ENCODE data around the gene ARMC9.

The ARMC9 gene

DNA sequence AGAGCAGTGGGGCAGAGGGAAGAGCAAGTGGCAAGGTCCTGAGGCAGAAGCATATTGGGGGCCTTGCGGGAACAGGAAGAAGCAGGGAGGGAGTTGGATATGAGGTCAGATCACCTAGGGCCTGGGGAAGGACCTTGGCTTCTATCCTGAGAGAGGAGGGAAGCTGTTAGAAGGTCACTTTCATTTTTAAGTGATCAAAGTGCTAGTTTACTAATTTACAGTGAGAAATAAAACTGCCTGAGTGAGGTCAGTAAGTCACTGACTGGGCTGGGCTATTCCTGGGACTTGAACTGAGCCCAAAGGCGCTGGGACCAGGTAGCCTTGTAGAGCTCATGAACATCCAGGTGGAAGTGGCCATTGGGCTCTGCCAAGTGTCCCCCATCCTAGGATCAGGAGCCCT lies 120.5 kb downstream of the ARMC9 start:
- DNase-seq (ENCODE audit: low read depth): no peak

GRCh38 chr2:231319867-231320266 lies 121.4 kb downstream of the ARMC9 start:
- no peak for DNase-seq (ENCODE audit: low read depth)

DNA sequence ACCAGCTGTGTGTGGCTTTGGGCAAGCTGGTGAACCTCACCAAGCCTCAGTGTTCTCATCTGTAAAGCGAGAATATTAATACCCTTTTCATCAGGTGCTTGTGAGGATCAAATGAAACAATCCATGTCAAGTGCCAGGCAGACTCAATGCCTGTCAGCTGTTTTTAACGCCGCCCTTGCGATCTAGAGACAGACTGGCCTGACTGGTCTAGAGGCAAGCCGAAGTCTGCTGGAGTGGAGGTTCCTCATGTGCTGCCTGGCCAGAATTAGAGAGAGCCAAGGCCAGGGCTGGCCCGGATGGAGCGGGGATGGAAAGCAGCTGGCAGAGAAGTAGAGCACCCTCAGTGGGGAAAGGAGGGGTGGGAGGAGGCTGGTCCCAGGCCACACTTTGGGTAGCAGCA lies 122.6 kb downstream of the ARMC9 start:
- no peak for DNase-seq (ENCODE audit: low read depth)

DNA sequence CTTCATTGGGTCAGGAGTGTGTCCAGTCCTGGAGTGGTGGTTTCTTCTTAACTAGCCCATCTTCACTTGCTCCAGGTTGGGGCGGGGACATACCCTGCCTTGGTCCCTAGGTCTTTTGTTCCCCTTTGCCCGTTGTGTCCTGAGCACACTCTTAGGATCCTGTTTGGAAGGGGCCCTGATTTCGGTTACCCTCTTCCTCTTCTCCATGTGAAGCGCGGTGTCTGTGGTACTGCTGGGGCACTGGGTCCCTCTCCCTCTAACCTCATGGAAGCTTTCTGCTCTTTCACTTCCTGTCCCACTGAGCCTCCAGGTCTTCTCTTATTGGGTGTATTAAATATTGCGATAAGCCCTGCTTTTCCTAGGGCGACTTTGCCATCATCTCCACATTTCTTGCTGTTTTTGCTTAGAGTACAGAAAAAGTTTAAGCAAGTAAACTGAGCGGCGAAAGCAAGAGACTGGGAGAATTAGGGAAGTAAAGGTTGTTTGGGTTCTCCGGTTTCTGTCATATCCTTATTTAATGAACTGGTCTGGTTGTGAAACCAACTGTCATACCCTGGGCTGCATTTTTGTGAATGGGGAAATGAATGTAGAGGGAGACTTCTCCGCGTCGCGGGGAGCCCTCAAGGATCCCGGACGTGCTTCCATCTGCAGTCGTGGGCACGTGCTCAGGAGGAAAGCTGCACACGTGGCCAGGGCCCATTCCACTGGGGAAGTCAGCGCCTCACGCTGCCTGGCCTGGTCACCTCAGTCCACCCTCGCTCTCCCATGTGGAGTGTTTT lies 123.3 kb downstream of the ARMC9 start:
- no peak for DNase-seq (ENCODE audit: low read depth)

DNA sequence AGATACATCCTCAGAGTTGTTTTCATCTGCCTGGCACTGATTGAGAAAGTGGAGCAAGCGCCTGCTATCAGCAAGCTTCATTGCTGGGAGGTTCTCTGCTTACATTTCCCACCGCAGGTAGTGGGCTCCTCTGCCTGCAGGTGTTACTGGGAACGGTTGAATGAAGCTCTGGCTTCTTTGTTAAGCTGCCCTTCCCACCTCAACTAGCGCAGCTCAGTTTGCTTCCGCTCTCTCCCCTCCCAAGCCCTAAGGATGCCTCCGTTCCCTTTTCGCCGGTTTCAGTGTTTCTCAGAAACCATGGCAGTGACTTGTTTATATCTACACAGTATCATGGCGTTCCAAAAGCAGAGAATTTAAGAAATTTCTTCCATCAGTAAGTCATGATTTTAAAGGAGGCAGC lies 124.9 kb downstream of the ARMC9 start:
- no peak for DNase-seq (ENCODE audit: low read depth)

DNA sequence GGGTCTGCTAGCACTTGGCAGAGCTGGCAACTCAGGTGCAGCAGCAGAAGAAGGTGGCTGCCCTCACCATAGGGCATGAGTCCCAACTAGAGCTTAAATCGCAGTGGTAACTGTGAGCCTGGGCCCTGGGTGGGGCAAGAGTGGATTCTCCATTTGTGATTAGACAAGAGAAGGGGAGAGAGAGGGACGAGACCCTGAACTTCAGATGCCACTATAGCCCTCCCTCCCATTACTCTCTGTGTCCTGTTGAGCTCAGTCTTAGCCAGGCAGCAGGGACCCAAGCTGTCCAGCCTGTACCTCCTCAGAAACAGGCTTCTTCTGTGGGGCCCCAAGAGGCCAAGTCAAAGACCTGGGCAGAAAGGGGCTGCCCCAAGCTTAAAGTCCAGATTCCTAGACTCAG lies 127.4 kb downstream of the ARMC9 start:
- no peak for DNase-seq (ENCODE audit: low read depth)

DNA sequence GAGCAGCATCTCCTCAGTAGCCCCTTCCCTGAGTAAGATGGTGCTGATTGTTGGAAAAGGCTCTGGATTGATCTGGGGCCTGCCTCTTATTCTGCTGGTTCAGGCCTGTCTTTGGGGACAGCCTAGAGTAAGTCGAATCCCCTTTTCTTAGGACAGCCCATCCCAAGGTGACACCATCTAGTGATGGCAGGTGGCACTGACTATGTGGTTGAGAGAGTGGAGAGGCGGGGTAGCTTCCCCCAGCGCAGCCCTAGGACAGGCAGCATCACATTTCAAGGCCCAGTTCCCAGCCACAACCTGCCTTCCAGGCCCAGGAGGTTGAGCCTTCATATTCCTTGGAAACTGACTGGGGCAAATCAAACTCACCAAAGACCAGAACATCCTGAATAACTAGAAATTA lies 128.0 kb downstream of the ARMC9 start:
- no peak for DNase-seq (ENCODE audit: low read depth)

DNA sequence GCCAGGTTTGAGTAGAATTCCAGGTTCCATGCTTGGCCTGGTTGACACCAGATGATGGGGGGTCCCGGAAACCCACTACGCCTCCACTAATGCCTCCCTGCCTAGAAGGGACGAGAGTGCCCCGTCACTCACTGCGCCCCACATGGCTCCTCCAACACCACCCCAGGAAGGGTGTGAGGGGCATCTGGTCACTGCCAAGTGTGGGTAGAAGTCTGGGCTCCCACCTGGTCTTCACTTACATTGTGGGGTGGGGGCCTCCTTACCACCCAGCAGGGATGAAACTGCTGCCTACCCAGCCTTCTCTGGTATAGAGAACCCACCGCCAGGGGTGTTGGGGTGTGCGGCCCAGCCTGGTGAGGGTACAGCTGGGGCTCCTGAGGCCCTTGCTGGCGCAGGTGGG lies 131.9 kb downstream of the ARMC9 start:
- no peak for DNase-seq (ENCODE audit: low read depth)

DNA sequence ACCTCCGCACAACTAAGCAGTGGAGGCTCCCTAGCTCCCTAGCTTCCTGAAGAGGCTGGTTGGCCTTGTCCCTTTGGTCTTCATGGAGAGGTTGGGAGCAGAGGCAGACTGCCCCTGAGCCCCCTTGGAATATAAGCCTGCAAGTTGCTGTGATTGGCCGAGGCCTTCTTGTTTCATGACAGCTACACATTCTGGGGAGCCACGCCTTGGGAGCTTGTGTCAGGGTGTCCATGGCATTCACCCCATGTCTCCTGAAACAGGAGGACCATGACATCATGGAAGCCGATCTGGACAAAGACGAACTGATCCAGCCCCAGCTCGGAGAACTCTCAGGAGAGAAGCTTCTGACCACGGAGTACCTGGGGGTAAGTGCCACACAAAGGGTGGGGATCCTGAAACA lies 133.1 kb downstream of the ARMC9 start:
- no peak for DNase-seq (ENCODE audit: low read depth)

DNA sequence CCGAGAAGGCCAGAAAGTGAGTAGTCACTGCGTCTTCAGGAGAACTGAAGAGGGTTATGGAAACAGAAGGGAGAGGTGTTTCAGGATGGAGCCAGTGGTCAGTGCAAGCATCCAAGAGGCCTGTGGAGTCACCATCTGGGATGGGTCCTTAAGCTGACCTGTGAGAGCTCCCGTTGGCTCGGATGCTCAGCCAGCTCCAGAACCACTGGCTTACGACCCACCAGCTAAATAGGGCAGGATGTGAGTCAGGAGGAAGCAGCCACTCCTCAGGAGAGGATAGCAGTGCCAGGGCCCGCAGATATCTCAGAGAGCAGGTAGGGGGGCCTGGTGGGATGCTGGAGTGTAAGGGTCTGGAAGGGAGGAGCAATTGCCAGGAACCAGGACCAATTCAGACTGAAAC lies 134.0 kb downstream of the ARMC9 start:
- DNase-seq (ENCODE audit: low read depth): no peak

DNA sequence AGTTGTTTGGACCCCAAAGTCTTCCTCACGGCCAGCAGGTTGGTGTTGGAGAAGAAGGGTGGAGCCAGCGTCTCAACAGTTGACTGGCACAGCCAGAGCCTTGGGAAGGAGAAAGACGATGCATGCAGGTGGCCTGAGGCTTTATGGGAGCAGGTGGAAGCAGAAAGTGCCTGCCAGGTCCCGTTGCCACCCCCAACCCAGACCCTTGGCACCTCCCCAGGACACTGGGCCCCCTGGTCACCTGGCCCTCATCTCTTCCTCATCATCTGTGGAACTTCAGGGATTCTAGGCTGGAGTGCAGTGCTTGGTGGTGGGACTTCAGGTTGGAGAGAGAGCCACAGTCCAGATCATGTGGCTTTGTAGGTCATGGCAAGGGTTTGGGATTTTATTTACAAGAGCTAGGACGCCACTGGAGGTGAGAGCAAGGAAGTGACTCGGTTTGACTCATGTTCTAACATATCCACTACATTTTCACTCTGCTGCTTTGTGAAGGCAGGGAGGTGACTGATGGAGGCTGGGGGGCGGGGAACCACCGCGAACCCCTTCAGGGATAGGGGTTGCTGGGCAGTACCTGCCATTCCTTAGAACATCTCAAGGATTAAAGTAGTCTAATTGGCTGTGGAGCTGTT lies 134.6 kb downstream of the ARMC9 start:
- DNase-seq (ENCODE audit: low read depth): no peak

- no peak for DNase-seq (ENCODE audit: low read depth)
These were observed 135.9 kb downstream of the ARMC9 start for GRCh38 chr2:231334179-231334930.

- DNase-seq (ENCODE audit: low read depth): no peak
These were observed 136.6 kb downstream of the ARMC9 start for GRCh38 chr2:231334981-231335380.

DNA sequence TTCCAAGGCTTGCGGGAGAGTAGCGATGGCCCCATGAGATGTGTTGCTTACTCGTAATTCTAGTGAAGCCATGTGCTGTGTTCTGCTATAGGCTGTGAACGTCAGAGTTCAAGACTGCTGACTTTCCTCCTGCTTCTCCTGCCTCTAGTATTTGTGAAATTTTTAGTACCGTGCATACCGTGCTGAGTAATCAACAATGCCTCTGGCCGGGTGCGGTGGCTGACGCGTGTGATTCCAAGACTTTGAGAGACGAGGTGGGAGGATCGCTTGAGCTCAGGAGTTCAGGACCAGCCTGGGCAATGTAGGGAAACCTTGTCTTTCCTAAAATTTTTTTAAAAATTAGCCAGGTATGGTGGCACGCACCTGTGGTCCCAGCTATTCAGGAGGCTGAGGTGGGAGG lies 137.2 kb downstream of the ARMC9 start:
- DNase-seq (ENCODE audit: low read depth): no peak

DNA sequence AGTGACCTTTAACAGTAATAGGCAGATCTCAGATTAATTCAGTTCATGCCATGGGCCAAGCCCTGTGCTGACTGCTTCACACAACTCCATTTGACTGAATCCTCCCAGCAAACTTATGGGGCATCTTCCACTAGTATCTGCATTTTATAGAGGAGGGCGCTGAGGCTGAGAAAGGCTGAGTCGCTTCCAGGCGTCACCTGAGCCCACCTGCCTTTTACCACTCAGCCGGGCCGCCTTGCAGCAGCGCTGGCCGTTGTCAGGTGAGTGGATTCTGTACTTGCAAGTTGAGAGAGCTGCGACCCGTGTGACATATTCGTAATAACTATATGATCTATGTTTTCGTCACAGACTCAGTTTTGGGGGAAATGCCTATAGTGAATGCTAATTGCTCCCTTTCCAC lies 137.8 kb downstream of the ARMC9 start:
- no peak for DNase-seq (ENCODE audit: low read depth)

DNA sequence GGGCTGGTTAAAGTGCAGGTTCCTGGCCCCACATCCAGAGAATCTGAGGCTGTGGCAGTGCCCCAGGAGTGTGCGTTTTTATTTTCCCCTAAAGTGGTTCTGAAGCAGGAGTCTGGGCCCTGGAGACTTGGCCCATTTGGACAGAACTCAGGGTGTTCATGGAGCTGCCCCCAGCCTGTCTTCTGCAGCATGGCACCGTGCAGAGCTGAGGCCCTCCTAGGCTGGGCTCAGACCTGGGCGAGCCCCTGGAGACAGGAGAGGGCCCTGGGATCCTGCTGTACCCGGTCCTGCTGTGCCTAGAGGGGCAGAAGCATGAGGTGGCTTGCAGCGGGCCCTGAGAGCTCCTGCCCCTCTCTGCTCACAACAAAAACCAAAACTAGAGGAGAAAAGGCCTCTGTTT lies 138.3 kb downstream of the ARMC9 start:
- no peak for DNase-seq (ENCODE audit: low read depth)

GRCh38 chr2:231337807-231338759 lies 139.7 kb downstream of the ARMC9 start:
- no peak for DNase-seq (ENCODE audit: low read depth)

GRCh38 chr2:231339316-231339715 lies 140.9 kb downstream of the ARMC9 start:
- DNase-seq (ENCODE audit: low read depth): no peak

DNA sequence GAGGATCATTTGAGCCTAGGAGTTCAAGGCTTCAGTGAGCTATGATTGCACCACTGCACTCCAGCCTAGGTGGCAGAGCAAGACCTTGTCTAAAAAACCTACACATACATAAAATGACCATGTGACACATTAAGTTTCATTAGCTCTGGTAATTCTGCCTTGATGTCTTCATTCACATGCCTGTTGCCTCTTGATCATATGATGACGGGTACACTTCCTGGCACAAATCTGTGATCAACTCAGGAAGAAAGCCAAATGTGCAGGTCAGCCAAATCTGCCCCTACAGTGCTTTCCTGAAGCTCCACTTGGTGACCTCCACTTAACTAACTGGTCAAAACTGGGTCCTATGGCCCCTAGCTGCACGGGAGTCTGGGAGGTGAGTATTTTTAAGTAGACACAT lies 142.7 kb downstream of the ARMC9 start:
- DNase-seq (ENCODE audit: low read depth): no peak

- no peak for DNase-seq (ENCODE audit: low read depth)
These were observed 143.8 kb downstream of the ARMC9 start for GRCh38 chr2:231342061-231342711.

GRCh38 chr2:231343006-231343710 lies 144.7 kb downstream of the ARMC9 start:
- no peak for DNase-seq (ENCODE audit: low read depth)

Data from stimulated activated CD8-positive, alpha-beta memory T cell treated with anti-CD3 and anti-CD28 coated beads, Interleukin-15, amount 100 ng/mL, for 1 hour (primary cell).